Head of caudate nucleus (tissue), 42 donors: Measurements from ENCODE around the gene ADRB1.

Experiments
- DNase-seq, 42 donors: peaks; one replicate each; pipeline versions ENCODE4 v3.0.0 to v3.0.0-alpha.2; 2020 to 2021; ENCODE audit warnings: mixed read lengths in 7 of 42
- intact Hi-C: fragments of 100-400 bp; cut with DNase I; formaldehyde crosslinking; loops from one replicate; pipeline ENCODE4 v1.15.0; 2022

ADRB1 gene

DNA sequence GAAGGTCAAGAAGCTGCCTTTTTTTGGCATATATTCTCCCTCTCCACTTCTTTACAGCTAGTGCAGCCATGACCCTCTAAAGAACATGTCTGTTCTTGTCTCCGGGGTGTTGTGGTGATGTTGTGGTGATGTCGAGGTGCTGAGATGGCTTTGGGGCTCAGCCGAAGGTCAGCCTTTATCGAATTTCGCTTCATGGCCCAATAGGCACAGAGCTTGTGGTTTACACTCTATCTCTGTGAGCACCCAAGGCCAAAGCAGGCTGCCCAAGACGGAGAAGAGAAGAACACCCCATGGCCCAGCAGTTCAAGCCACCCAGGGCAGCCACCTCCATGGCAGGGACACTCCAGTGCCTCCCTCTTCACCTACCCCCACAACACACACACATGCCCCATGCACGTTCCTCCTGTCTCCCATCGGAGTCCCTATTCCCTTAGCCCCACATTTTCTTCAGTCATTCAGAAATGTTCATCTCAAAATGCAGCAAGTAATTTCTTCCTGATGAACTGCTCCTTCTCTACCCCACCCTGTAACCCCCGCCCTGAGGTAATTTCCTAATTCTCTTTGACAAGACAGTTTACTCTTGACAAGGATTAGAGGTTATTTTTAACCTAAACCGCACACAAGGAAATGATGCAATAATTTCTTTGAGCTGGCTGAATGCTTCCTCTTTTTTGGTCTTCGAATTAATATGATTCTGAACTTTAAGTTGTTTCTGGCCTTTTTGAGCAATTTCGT, 18.6 kb upstream of the ADRB1 start:
- DNase-seq: peak in 9 of 42 donors; percentile 7 to 62 (median 35)
- intact Hi-C loops: no loop called here

- DNase-seq: peak in 1 of 42 donors; percentile 24
Observed at GRCh38 chr10:114025611-114026130, 18.0 kb upstream of the ADRB1 start.

GRCh38 chr10:114026189-114027040, 17.3 kb upstream of the ADRB1 start:
- intact Hi-C loops: no loop called here
- DNase-seq: no peak

More at GRCh38 chr10:114025611-114026130, 18.0 kb upstream of the ADRB1 start:
- intact Hi-C loops: no loop called here

GRCh38 chr10:114027041-114027394, 16.6 kb upstream of the ADRB1 start:
- intact Hi-C loops: no loop called here
- no peak for DNase-seq

- DNase-seq: no peak
- intact Hi-C loops: no loop called here
Observed at GRCh38 chr10:114027951-114028350, 15.7 kb upstream of the ADRB1 start.

DNA sequence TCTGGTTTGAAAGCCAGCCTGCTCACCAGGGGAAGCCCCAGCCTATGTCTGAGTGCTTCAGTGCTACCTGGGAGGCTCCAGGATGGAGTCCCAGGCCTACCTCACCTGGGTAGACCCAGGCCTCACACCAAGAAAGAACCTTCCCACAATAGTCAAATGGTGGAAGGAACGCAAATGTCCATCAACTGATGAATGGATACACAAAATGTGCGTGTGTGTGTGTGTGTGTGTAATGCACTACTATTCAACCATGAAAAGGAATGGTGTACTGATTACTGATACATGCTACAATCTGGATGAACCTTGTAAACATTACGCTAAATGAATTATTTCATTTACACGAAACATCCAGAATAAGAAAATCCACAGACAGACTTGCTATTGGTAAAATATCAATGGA, 15.2 kb upstream of the ADRB1 start:
- DNase-seq: no peak
- intact Hi-C loops: no loop called here

GRCh38 chr10:114029655-114030054, 14.0 kb upstream of the ADRB1 start:
- intact Hi-C loops: no loop called here
- peak in 6 of 42 donors; percentile 35 to 64 (median 44) for DNase-seq

- intact Hi-C loops: no loop called here
- no peak for DNase-seq
Observed at GRCh38 chr10:114030140-114030539, 13.5 kb upstream of the ADRB1 start.

DNA sequence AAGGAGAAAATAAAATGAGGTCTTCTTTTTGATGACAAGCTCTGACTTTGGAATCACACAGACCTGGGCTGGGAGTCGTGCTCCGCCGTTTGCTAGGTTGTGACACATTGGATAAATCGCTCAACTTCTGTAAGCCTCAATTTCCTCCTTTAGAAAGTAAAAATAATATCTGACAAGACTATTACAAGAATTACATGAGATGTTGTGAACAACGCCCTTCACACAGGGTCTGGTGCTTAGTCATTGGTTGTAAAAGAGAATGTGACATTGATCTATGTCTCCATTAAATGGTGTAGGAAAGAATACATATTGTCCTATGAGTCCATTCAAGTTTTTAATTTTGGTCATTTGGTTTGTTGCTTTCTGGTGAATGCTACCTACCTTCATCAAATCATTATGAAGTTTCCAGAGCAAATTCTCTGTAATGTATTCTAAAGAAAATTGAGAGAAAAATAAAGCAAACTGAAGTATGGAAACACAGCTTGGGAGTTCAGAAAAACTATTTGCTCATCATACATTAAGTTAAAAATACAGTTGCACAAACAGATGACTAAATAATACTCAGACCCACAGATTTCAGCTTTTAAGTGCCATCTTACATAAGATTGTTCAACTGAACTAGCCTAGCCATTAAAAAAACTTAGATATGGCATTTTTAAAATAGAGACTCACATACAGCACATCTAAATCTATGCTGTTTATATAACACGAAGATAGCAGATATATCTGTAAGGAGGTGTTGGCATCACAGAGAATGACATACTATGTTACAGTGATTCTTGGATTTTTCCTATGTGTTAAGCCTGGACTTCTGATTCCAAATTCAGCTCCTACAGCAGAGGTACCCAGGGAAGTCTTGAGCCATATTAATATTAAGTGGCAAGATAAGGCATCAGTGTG, 12.3 kb upstream of the ADRB1 start:
- intact Hi-C loops: no loop called here
- peak in 1 of 42 donors; percentile 27 for DNase-seq

DNA sequence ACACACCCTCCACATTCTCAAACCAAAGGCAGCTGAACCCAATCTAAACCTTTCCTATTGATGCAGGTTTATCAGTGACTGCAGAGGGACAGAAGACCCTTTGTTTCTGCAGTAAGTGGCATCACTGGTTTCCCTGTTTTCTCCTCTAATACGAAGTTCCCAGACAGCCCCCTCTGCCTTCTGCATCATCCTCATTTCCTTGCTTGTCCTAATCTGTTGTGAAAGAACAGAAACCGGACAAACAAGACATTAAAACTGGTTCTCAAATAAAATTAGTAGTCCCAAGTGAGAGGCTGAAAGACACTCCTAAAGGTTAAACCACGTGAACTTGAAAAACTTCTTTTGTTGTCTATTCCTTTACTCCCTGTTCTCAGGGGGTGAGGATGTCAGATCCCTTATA, 10.1 kb upstream of the ADRB1 start:
- no peak for DNase-seq
- intact Hi-C loops: no loop called here

GRCh38 chr10:114034923-114035645, 8.6 kb upstream of the ADRB1 start:
- peak in 5 of 42 donors; percentile 12 to 56 (median 32) for DNase-seq
- intact Hi-C loops: no loop called here

DNA sequence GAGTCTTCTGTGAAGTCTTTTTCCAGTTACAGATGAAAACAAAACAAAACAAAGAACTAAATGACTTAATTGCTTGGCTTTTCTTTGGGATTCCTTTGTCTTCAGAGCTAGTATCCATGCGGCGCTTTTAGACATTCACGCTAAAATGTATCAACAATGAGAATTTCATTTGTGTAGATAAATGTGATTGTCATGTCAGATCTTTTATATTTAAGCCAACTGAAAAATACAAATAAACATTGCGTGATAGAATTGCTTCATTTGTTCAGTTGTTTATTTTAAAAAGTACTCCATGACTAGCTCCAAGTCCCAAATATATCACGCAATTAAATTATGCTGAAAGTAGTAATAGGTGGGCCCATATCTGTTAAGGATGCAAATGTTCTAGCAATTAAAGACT, 7.9 kb upstream of the ADRB1 start:
- DNase-seq: no peak
- intact Hi-C loops: no loop called here

DNA sequence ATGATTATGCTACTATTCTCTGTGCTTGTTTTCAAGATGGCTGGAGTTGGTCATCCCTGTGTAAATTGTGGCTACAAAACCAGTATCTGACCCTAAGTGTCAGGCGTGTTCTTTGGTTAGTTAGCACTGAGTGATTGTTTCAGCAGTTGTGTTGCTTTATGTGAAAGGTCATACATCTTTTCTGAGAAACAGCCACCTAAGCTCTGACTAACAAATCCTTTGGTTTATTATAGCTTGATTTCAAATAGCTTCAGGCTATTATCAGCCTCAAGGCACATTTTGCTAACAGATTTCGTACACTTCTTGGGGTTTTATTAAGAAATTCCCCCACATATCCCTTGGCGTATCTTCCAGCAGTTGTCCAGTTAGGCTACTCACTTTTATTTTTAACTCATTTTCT, 4.8 kb upstream of the ADRB1 start:
- intact Hi-C loops: no loop called here
- DNase-seq: no peak

DNA sequence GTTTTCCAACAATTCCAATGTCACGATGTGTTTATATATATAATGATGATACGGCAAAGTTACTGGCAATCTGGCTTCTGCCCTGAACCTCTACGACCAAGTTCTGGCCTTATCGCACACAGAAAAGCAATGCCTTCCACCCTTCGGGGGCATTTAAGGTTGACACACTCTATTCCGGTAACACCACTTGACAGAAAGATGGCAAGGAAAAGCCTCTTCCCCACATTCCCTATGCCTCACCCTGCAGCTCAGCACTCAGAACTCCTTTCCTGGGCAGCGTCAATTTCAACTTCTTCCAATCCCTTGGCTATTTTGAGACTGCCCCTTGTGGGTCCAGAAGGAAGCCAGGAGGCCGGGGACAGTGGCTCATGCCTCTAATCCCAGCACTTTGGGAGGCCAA, 2.5 kb upstream of the ADRB1 start:
- intact Hi-C loops: no loop called here

GRCh38 chr10:114042895-114043531, 653 bp upstream of the ADRB1 start:
- peak in 41 of 42 donors; percentile 27 to 85 (median 68) for DNase-seq
- intact Hi-C loops: no loop called here

More for the DNA sequence above, 2.5 kb upstream of the ADRB1 start:
- no peak for DNase-seq

DNA sequence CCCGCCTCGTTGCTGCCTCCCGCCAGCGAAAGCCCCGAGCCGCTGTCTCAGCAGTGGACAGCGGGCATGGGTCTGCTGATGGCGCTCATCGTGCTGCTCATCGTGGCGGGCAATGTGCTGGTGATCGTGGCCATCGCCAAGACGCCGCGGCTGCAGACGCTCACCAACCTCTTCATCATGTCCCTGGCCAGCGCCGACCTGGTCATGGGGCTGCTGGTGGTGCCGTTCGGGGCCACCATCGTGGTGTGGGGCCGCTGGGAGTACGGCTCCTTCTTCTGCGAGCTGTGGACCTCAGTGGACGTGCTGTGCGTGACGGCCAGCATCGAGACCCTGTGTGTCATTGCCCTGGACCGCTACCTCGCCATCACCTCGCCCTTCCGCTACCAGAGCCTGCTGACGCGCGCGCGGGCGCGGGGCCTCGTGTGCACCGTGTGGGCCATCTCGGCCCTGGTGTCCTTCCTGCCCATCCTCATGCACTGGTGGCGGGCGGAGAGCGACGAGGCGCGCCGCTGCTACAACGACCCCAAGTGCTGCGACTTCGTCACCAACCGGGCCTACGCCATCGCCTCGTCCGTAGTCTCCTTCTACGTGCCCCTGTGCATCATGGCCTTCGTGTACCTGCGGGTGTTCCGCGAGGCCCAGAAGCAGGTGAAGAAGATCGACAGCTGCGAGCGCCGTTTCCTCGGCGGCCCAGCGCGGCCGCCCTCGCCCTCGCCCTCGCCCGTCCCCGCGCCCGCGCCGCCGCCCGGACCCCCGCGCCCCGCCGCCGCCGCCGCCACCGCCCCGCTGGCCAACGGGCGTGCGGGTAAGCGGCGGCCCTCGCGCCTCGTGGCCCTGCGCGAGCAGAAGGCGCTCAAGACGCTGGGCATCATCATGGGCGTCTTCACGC, 825 bp downstream of the ADRB1 start:
- DNase-seq: peak in 18 of 42 donors; percentile 20 to 58 (median 34)
- intact Hi-C loops: no loop called here
